HG02885 (cell line): ENCODE results near the gene IL4R.
"Not testable (repeated sequence)": the region's sequence is repeated elsewhere in the genome, so short reads cannot be mapped to it uniquely, and the experiment has no call there.

Source experiments
- ATAC-seq: cut with Tn5 transposase; IDR thresholded peaks from one replicate; pipeline ENCODE4 v1.9.1; 2021; ENCODE audit warnings: mild to moderate bottlenecking; ENCODE audit not compliant: unreplicated experiment, poor library complexity

The IL4R gene

DNA sequence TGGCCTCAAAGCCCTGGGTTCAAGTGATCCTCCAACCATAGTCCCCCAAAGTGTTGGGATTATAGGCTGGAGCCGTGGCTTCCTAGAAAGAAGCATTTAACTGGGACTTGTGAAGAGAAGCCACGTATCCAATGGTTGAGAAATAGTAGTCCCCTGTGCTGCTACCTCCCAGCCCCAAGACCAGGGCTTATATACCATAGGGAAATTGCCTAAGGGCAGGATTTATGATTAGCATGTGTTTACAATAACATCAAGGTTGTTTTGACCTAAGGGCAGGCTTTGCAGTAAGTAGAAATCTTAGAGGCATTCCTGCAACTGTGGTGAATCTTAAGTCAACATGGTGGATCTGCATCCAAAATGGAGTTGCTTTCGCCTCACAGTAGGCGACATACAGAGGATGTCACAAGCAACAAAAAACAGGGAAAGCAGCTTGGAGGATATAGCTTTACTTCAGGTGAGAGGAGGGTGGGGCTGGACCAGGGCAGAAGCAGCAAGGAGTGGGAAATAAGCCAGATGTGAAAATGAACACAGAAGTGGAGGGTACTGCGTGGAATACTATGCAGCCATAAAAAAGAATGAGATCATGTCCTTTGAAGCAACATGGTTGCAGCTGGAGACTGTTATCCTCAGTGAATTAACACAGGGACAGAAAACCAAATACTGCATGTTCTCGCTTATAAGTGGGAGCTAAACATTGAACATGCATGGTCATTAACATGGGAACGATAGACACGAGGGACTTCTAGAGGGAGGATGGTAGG lies 26.5 kb upstream of the IL4R start:
- no peak for ATAC-seq

DNA sequence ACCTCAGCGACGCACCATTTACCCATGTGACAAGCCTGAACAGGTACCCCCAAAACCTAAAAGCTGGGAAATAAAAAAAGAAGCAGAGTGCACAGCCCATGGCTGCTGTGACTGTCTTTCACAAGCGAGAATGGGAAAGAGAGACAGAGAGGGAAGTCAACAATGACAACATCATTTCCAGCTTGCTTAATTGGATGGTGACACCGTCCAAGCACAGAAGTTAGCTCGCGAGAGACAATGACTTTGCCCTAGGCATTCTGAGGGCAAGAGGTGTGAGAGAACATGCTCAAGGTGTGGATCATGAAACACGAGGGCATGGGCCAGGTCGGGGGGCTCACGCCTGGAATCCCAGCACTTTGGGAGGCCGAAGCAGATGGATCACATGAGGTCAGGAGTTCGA lies 25.9 kb upstream of the IL4R start:
- no peak for ATAC-seq

DNA sequence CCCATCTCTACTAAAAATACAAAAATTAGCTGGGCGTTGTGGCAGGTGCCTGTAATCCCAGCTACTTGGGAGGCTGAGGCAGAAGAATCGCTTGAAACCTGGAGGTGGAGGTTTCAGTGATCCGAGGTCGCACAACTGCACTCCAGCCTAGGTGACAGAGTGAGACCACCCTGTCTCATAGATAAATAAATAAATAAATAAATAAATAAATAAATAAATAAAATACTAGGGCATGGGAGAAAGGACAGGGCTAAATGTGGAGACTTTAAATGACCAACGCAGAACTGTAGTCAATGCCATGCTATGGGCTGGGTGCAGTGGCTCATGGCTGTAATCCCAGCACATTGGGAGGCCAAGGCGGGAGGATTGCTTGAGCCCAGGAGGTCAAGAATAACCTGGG lies 25.5 kb upstream of the IL4R start:
- not testable (repeated sequence) for ATAC-seq

DNA sequence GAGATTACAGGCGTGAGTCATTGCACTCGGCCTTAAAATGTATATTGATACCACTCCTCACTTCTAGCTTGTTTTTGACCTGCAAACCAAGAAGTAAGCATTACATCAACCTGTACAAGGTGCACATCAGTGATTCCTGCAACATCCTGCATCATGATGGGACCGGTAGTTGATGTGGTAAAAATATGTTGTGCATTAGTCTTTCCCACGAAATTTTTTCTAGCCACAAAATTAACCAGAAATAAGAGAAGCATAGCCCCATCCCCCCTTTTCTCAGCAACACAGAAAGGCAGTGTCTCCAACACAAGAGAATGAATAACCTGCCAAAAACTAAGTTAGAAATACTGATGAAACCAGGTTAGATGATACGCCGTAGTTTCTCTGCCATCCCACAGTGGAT lies 24.1 kb upstream of the IL4R start:
- no peak for ATAC-seq

DNA sequence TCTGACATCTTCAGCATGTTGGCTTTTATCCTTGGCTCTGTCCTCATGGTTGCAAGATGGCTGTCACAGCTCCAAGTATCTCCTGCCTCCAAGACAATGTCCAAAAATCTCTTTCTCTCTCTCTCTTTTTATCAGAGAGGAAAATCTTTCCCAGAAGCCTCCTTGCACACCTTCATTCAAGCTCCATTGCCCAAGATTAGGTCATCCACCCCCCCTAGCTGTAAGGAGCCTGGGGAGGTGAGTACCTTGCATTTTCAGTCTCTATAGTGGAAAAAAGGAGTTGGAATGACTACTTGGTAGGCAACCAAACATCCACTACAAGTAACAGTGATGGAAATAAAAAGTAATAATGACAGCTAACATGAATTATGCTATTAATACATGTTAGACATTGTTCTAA lies 23.2 kb upstream of the IL4R start:
- ATAC-seq: no peak

DNA sequence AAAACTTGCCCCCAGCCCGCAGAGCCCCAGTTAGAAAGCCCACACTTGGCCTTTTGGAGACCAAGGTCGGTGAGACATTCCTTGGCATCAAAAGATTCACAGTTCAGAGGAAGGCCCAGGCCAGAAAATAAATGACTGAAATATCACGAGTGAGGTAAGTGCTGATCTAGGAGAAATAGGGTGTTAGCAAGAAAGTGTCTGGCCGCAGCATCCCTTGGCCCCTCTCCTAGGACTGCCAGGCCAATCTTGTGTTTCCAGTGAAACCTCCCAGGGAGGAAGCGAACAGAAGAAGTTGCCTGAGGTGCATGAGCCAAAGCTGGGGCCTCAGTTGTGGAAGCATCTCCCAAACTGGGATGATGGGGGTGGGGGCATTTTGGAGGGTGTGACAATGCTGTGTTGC lies 22.7 kb upstream of the IL4R start:
- no peak for ATAC-seq

DNA sequence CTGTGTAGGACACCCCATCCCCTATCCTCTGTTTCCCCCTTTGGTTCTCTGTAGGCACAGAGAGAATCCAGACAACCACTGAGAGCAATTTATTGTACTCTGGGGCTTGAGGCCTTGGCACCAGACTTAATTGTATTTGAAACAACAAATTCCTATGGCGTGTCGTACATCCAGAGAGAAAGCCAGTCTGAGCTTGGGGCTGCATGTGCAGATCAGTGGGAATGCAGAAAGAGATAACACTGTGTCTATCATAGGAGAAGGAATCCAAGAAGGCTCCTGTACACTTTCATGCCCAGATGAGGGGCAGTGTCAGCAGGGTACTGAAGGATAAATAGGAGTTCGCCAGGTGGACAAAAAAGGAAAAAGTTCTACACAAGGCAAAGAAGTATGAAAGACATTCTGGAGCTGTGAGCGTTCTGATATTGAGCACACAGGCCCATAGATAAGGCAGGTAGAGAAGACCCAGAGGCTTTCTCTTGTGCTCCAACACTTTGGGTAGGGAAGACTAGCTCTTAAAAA lies 22.0 kb upstream of the IL4R start:
- ATAC-seq: no peak

DNA sequence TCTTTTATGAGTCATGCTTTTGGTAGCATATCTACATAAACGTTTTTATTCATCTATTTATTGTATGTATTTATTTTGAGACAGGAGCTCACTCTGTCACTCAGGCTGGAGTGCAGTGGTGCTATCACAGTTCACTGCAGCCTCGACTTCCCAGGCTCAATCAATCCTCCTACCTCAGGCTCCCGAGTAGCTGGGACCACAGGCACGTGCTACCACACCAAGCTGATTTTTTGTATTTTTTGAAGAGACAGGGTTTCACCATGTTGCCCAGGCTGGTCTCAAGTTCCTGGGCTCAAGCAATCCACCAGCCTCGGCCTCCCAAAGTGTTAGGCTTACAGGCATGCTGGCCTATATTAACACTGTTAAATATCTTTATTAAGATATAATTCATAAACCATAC lies 20.4 kb upstream of the IL4R start:
- no peak for ATAC-seq

DNA sequence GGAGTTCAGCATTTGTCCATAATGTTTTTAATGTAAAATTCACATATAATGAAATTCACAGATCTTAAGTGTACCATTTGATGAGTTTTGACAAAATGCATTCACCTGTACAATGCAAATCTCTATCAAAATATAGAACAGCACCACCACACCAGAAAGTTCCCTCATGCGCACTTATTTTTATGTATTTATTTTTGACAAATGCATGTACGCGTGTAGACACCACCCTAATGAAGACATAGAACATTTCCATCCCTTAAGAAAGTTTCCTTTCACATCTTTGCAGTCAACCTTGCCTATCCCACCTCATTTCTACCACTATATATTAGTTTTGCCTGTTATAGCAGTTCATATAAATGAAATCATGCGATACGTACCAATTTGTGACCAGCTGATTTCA lies 15.6 kb upstream of the IL4R start:
- ATAC-seq: no peak

DNA sequence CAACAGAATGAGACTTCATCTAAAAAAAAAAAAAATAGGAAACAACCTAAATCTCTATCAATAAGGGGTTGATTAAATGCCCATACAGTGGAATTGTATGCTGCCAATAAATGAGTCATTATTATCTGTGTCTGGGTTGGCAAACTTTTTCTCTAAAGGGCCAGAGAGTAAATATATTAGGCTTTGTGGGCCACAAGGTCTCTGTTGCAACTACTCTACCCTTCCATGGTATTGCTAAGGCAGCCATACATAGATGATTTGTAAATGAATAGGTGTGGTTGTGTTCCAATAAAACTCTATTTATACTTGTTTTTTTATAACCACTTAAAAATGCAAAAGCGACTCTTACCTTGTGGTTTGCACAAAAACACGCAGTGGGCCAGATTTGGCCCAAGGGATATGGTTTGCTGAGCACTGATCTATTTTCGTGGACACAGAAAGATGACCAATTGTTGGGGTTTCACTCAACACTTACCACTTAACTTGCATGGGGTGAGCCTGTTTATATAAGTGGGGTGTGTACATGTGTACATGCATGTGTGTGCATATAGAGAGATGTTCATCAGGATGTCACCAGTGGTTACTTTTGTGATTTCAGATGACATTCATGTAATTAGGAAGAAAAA lies 12.4 kb upstream of the IL4R start:
- peak; percentile 84 for ATAC-seq

DNA sequence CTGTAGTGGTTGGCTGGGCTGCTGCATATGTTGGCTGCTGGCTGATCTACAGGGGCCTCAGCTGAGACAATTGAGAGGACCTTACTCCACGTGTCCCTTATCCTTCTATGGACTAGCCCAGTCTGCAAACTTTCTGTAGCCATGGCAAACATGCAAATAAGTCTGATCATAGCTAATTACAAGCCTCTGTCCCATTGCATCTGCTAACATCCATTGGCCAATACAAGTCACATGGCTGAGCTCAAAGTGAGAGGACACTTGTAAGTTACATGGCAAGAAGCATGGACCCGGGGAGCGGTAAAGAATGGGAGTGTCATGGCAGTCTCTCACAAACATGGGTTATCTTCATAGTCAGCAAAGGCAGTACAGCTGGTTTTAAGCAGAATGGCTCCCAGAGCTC lies 11.6 kb upstream of the IL4R start:
- ATAC-seq: no peak

DNA sequence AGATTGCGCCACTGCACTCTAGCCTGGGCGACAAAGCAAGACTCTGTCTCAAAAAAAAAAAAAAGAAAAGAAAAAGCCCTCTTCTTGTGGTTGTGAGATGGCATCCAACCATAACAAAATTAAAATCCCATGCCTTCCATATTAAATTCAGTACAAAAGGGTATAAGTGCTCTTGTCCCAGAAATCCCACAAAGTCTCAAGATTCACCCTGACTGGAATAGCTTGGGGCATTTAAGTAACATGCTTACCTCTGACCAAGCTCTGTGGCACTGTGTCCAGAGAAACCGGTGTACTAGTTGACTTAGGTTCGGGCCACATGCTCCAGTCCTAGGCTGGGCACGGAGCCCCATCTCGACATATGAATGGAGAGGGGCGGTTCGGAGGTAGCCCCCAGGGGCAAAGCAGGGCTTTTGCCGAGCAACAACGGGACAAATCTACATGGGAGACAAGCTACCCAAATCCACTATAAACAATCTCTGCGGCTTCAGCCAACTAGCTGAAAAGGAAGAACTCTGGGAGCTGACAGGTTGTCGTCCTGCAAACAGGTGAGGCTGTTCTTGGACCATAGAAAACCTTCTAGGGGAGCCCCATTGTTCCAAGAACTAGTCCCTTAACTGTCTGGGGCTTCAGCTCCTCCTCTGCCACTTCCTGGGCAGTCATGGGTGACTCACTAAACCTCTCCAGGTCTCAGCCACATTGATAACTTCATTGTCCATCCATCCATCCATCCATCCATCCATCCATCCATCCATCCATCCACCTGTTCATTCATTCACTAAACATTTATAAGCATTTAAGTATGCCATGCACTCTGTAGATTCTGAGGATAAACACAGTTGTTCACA lies 10.3 kb upstream of the IL4R start:
- no peak for ATAC-seq

DNA sequence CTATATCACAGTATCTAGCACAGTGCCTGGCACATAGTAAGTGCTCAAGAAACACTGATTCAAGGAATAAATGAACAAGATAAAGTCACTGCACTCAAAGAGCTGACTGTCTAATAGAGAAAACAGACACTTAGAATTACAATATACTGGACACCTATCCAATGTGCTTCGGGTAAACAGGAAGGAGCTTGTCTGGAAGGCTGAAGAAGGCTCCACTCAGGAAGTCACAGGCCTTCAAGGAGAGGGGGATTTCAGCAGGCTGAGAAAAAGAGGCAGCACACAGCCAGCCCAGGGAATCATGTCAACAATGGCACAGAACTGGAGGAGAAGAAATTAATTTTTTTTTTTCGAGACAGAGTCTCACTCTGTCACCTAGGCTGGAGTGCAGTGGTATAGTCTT lies 9.7 kb upstream of the IL4R start:
- no peak for ATAC-seq

DNA sequence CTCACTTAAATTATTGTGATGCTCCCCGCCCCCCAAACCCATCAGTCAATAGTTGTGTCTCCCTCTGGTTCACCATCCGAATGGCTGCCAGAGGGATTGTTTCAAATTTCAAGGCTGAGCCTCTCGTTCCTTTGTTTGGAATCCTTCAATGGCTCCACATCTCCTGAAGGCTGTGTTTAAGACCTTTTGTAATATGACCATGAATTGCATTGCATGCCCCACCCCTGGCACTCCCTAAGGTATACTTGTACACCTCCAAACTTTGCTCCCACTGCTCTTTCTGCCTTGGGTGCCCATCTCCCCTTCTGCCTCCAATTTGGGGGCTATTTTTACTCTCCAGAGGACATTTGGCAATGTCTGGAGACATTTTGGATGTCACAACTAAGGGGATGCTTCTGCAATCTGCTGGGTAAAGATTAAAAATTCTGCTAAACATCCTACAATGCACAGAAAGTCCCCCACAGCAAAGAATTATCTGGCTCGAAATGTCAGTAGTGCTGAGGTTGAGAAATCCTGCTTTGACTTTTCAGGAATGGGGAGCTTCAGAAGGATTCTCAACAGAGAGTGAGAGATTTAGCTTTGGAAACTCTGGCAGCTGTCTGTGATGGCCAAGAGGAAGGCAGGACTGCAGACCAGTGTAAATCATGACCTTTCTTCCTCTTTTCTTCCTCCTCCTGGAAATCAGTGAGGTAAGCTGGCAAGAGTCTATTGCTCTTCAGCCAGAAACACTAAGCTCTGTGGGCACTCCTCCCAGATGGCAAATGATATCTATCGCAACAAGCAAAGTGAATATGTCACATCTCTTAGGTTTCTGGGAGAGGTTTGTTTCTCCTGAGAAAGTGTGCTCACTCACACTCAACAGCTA lies 8.7 kb upstream of the IL4R start:
- no peak for ATAC-seq

DNA sequence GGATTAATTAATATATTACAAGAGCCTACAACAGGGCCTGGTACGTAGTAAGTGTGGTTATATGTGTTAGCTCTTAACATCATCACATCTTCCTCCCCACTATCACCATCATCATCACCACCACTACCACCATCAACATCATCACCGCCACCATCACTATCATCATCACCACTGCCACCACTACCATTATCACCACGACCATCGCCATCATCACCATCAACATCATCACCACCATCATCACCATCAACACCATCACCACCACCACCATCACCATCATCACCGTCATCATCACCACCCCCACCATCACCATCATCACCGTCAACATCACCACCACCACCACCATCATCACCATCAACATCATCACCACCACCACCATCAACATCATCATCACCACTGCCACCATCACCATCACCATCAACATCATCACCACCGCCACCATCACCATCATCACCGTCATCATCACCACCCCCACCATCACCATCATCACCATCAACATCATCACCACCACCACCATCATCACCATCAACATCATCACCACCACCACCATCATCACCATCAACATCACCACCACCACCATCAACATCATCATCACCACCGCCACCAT lies 7.8 kb upstream of the IL4R start:
- ATAC-seq: no peak

DNA sequence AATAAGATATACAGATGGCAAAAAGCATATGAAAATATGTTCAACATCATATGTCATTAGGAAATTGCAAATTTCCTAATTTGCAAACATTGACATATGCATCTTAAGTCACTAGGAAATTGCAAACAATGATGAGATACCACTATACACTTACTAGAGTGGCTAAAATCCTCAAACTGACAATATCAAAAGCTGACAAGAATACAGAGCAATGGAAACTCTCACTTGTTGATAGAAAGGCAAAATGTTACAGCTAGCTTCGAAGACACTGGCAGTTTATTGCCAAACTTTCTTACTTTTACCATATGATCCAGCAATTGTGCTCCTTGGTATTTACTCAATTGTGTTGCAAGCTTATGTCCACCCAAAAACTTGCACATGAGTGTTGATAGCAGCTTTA lies 5.0 kb upstream of the IL4R start:
- ATAC-seq: no peak

DNA sequence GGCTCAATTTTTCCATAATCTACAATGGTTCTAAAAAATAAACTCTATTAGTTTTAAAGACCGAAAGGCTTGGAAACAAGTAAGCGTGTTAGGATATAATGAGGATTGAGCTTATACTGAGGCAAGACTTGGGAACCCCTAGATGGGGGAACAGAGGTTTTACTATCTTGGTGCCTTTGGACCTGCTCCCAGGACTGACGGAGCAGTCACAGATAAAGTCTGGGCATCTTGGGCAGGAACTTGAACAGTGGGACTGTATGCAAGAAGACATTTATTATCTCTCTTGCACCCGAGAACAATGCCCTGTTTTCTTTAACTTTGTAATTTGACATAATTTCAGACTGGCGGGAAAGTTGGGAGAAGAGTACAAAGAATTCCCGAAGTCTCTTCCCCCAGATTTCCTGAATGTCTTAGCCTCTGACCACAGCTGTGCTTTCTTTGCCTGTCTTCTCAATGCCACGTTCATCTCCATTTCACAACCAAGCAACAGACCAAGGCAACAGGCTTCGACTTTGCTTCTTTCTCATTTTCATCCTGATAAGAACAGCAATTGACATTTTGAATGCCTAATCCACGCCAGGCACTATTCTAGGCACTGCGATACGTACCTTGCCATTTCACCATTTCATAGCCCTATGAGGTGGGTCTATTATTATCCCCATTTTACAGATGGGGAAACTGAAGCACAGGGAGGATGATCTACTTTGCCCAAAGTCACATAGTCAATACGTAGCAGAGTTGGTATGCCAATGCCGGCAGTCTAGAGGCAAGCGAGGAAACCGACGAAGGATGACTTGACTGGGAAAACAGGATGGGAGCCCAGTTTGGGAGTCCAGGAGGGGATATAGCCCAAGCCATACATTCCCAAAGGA lies 3.0 kb upstream of the IL4R start:
- ATAC-seq: no peak

DNA sequence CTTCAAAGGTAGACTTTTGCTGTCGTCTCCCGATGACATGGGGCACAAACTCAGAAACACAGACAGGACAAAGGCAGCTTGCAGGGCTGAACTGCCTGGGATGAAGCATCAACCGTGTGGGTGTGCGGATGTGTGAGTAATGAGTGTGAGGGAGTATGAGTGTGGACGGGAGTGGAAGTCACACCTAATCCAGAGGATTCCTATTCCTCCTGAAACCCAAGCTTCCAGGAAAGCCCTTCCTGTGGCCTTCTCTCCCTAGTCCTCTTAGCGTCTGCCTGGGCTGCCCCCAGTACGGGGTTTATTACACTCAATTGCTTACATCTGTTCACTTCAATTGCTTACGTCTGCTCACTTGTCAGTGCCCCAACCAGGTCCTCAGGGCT lies 2.3 kb upstream of the IL4R start:
- ATAC-seq: no peak

DNA sequence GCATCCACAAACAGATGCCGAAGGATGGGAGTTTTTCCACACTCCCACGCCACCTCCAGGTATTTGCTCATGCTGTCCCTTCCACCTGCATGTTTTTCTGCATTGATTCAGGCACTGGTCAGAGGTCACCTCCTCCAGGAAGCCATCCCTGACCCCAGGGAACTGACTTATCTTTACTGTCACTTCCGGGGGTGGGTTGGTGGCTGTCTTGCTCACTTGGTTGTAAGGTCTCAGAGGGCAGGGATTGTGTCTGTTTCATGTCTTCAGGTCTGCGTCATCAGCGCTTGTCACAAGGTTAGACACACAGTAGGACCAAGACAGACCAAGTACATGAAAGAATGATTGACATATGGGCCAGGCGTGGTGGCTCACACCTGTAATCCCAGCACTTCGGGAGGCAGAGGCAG lies 1.9 kb upstream of the IL4R start:
- ATAC-seq: no peak
